Measurements from ENCODE around the gene KDR. TPM values are rescaled to one million over a fixed set of nuclear protein-coding genes. Genes with fewer than 3 reads are reported as not detected.

Gene KDR
- total and polyA plus RNA-seq, 10 of the 15 experiments (the other 5 are each of a cell fraction or from before 2014, with no cell fraction given): 0.04 to 0.13 TPM; not detected in 8

DNA sequence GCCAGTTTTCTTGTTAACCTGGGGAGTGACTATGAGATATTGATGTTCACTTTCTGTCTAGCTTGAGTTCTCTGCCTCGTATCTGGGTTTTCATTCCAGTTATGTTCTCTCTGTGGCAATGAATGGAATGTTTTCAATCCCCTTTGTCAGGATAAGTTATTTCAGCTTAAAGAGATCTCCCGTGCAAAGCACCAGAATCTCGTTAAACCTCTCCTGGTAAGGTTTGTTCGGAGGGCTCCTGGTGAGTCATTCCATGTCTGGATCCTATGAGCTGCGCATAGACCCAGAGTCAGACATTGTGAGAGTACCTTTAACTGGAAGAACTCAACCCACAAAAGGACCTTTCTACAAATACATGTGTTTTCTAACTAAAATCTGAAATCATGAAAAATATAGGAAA lies 51.0 kb downstream of the KDR start:
- no peak for DNase-seq (ENCODE audit: low read depth, low spot score)
- H3K27ac ChIP-seq (ENCODE audit: control insufficient read depth, insufficient read depth): no peak overlapping the region
- H3K27me3 ChIP-seq (replicated peaks in 1 of 2; ENCODE audit: control insufficient read depth in 2 of 2, insufficient read depth in 2 of 2, low read length in 1 of 2): no peaks in the 10 kb centered on the region
- intact Hi-C loops (cut with micrococcal nuclease; ENCODE audit: unreplicated experiment) (no loop called here), in situ Hi-C loops (cut with MboI) (no loop called here)
- no peak for ATAC-seq
- BruUV-seq (replicated peaks): no TSS peak
- ChIA-PET CTCF (no interaction called here), SMC1A (ENCODE audit: uncharacterized antibody, unreplicated experiment) (interaction anchor here (1.6 kb wide), 1 partner anchor 8 kb away, joined by 4 read pairs; no protein-coding TSS in a partner anchor), RAD21 (ENCODE audit: unreplicated experiment) (no interaction called here), POLR2A (no interaction called here)
- TF ChIP-seq EZH2 (IDR thresholded peaks at IDR 0.05; ENCODE audit: borderline replicate concordance, control insufficient read depth, low read depth, low read length): no peak
- no peak for TF ChIP-seq YY1 (IDR thresholded peaks at IDR 0.05; ENCODE audit: low read depth, low read length)
- TF ChIP-seq, protein P1, sequence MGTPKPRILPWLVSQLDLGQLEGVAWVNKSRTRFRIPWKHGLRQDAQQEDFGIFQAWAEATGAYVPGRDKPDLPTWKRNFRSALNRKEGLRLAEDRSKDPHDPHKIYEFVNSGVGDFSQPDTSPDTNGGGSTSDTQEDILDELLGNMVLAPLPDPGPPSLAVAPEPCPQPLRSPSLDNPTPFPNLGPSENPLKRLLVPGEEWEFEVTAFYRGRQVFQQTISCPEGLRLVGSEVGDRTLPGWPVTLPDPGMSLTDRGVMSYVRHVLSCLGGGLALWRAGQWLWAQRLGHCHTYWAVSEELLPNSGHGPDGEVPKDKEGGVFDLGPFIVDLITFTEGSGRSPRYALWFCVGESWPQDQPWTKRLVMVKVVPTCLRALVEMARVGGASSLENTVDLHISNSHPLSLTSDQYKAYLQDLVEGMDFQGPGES (IDR thresholded peaks at IDR 0.05): no peak
- no peak overlapping the region for H3K4me2 ChIP-seq (ENCODE audit: control insufficient read depth, insufficient read depth)
- no peak overlapping the region for H3K9ac ChIP-seq (ENCODE audit: control insufficient read depth, insufficient read depth, low read length)
- WGBS (ENCODE audit: insufficient coverage, insufficient replicate concordance, low lambda C conversion rate, missing lambda C conversion rate): 15% methylated on average over 5 of the region's 5 CpGs
- no peaks in the 10 kb centered on the region for H4K20me1 ChIP-seq (ENCODE audit: control insufficient read depth, insufficient read depth)
- no peaks in the 10 kb centered on the region for H3K9me3 ChIP-seq (replicated peaks; ENCODE audit: control insufficient read depth, insufficient read depth, low read length)
- FAIRE-seq: no peak
- H3K79me2 ChIP-seq (ENCODE audit: control insufficient read depth, insufficient read depth, low read length): no peaks in the 10 kb centered on the region
- no peak overlapping the region for H3K4me3 ChIP-seq
- H2AFZ ChIP-seq (ENCODE audit: control insufficient read depth, low read depth, low read length): no peak overlapping the region
- no peaks in the 10 kb centered on the region for H3K4me1 ChIP-seq (ENCODE audit: control insufficient read depth, insufficient read depth, low read length)
- no peaks in the 10 kb centered on the region for H3K36me3 ChIP-seq (ENCODE audit: control insufficient read depth in 2 of 2, insufficient read depth in 2 of 2, low read length in 1 of 2)

DNA sequence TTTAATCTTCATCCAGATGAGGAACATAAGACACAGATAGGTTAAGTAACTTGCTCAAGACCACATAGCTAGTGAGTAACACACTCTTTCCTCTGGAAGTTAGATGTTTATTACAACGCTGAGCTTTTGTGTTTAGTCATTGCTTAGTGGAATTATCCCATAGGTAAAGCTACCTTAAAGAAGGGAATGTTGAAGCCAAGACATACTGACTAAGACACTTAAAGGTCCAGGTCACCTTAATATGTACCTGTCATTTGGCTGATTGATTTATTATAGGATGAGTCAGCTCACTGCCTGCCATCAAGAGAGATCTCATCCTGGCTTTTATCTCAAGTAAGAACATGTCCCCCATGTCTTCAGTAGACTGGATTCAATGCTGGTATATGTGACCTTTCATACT lies 53.4 kb downstream of the KDR start:
- WGBS (ENCODE audit: insufficient coverage, insufficient replicate concordance, low lambda C conversion rate, missing lambda C conversion rate): 0% methylated on average over 1 of the region's 1 CpG
- FAIRE-seq: no peak
- SMC1A ChIA-PET (ENCODE audit: uncharacterized antibody, unreplicated experiment): no interaction called here

More for the DNA sequence above, 53.4 kb downstream of the KDR start:
- no peaks in the 10 kb centered on the region for H3K9me3 ChIP-seq (replicated peaks; ENCODE audit: control insufficient read depth, insufficient read depth, low read length)
- no TSS peak for BruUV-seq (replicated peaks)
- DNase-seq (ENCODE audit: low read depth, low spot score) (no peak), ATAC-seq (no peak)
- intact Hi-C loops (cut with micrococcal nuclease; ENCODE audit: unreplicated experiment): no loop called here
- no peaks in the 10 kb centered on the region for H3K36me3 ChIP-seq (ENCODE audit: control insufficient read depth in 2 of 2, insufficient read depth in 2 of 2, low read length in 1 of 2)
- ChIA-PET RAD21 (ENCODE audit: unreplicated experiment) (no interaction called here), CTCF (no interaction called here), POLR2A (no interaction called here)
- H3K4me2 ChIP-seq (ENCODE audit: control insufficient read depth, insufficient read depth): no peak overlapping the region
- H4K20me1 ChIP-seq (ENCODE audit: control insufficient read depth, insufficient read depth): no peaks in the 10 kb centered on the region
- no peak overlapping the region for H3K27ac ChIP-seq (ENCODE audit: control insufficient read depth, insufficient read depth)
- H2AFZ ChIP-seq (ENCODE audit: control insufficient read depth, low read depth, low read length): no peak overlapping the region
- H3K4me3 ChIP-seq: no peak overlapping the region
- H3K9ac ChIP-seq (ENCODE audit: control insufficient read depth, insufficient read depth, low read length): no peak overlapping the region
- no peaks in the 10 kb centered on the region for H3K27me3 ChIP-seq (replicated peaks in 1 of 2; ENCODE audit: control insufficient read depth in 2 of 2, insufficient read depth in 2 of 2, low read length in 1 of 2)
- in situ Hi-C loops (cut with MboI): no loop called here
- no peaks in the 10 kb centered on the region for H3K79me2 ChIP-seq (ENCODE audit: control insufficient read depth, insufficient read depth, low read length)
- no peaks in the 10 kb centered on the region for H3K4me1 ChIP-seq (ENCODE audit: control insufficient read depth, insufficient read depth, low read length)
- TF ChIP-seq, protein P2, sequence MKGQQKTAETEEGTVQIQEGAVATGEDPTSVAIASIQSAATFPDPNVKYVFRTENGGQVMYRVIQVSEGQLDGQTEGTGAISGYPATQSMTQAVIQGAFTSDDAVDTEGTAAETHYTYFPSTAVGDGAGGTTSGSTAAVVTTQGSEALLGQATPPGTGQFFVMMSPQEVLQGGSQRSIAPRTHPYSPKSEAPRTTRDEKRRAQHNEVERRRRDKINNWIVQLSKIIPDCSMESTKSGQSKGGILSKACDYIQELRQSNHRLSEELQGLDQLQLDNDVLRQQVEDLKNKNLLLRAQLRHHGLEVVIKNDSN (IDR thresholded peaks at IDR 0.05; ENCODE audit: borderline replicate concordance, extremely low read length, insufficient read depth, low read depth, low read length): no peak
- no peak for TF ChIP-seq TCF12 (IDR thresholded peaks at IDR 0.05; ENCODE audit: low read depth, low read length)
- no peak for TF ChIP-seq MEF2A (IDR thresholded peaks at IDR 0.05; ENCODE audit: insufficient read depth, low read depth, low read length)
- no peak for TF ChIP-seq POLR2A (IDR thresholded peaks at IDR 0.05; ENCODE audit: low read depth, low read length)
- no peak for TF ChIP-seq SMC3 (IDR thresholded peaks at IDR 0.05; ENCODE audit: borderline replicate concordance, low read length)
- TF ChIP-seq BHLHE40 (IDR thresholded peaks at IDR 0.05; ENCODE audit: borderline replicate concordance in 1 of 2, low read depth in 2 of 2, low read length in 1 of 2): no peak
- TF ChIP-seq, protein P3, sequence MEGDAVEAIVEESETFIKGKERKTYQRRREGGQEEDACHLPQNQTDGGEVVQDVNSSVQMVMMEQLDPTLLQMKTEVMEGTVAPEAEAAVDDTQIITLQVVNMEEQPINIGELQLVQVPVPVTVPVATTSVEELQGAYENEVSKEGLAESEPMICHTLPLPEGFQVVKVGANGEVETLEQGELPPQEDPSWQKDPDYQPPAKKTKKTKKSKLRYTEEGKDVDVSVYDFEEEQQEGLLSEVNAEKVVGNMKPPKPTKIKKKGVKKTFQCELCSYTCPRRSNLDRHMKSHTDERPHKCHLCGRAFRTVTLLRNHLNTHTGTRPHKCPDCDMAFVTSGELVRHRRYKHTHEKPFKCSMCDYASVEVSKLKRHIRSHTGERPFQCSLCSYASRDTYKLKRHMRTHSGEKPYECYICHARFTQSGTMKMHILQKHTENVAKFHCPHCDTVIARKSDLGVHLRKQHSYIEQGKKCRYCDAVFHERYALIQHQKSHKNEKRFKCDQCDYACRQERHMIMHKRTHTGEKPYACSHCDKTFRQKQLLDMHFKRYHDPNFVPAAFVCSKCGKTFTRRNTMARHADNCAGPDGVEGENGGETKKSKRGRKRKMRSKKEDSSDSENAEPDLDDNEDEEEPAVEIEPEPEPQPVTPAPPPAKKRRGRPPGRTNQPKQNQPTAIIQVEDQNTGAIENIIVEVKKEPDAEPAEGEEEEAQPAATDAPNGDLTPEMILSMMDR (IDR thresholded peaks at IDR 0.05 in 2 of 3, conservative IDR thresholded peaks at IDR 0.05 in 1 of 3; ENCODE audit: control insufficient read depth in 2 of 3, extremely low read depth in 1 of 3, insufficient read depth in 1 of 3, low read depth in 3 of 3, low read length in 3 of 3): no peak
